ENCODE results near the gene MILR1.
"Not testable (repeated sequence)": the region's sequence is repeated elsewhere in the genome, so short reads cannot be mapped to it uniquely, and the experiment has no call there.

Gene MILR1, protein sequence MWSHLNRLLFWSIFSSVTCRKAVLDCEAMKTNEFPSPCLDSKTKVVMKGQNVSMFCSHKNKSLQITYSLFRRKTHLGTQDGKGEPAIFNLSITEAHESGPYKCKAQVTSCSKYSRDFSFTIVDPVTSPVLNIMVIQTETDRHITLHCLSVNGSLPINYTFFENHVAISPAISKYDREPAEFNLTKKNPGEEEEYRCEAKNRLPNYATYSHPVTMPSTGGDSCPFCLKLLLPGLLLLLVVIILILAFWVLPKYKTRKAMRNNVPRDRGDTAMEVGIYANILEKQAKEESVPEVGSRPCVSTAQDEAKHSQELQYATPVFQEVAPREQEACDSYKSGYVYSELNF

GRCh38 chr17:64448665-64449512 lies at the start of gene MILR1:
MILR1 (plus strand) TSS chr17:64449115; CDS start chr17:64449169, 54 bp downstream.
- no peak for DNase-seq

DNA sequence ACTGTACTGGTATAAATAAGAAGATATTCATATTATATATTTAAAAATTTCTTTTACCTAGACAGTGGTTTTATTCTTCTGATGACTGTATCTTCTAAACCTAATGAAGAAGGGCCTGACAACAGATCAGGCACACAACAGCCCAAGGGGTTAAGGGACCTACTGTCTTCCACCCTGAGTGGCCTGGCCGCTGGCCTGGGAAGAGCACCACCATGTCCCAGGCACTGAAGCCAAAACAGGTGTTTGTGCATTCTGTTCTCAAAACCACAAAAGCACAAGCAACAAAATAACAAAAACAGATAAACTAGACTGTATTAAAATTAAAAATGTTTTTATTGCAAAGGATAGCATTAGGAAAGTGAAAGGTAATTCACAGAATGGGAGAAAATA lies 49.2 kb upstream of the MILR1 start:
- DNase-seq: no peak

DNA sequence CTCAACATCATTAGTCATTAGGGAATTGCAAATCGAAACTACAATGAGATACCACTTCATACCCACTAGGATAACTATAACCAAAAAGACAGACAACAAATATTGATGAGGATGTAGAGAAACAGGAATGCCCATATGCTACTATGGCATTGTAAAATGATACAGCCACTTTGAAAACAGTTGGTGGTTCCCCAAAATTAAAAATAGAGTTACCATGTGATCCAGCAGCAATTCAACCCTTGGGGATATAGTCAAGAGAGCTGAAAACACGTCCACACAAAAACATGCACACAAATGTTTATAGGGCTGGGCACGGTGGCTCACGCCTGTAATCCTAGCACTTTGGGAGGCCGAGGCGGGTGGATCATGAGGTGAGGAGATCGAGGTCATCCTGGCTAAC lies 48.3 kb upstream of the MILR1 start:
- DNase-seq: no peak

DNA sequence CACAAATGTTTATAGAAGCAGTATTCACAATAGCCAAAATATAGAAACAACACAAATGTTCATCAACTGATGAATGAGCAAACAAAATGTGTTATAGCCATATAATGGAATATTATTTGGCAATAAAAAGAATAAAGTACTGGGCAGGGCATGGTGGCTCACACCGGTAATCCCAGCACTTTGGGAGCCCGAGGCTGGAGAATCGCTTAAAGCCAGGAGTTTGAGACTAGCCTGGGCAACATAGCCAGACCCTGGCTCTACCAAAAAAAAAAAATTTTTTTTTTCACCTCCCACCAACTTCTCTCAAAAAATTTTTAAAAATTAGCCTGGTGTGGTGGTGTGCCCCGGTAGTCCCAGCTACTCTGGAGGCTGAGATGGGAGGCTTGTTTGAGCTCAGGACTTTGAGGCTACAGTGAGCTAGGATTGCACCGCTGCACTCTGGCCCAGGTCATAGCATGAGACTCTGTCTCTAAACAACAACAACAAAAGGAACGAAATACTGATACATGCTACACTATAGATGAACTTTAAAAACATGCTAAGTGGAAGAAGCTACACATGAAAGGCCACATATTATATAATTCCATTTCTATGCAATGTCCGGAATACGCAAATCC lies 47.6 kb upstream of the MILR1 start:
- DNase-seq: no peak

GRCh38 chr17:64401941-64402340 lies 47.0 kb upstream of the MILR1 start:
- DNase-seq: no peak

GRCh38 chr17:64402469-64402868 lies 46.4 kb upstream of the MILR1 start:
- DNase-seq: no peak

GRCh38 chr17:64403881-64404460 lies 44.9 kb upstream of the MILR1 start:
- DNase-seq: no peak

GRCh38 chr17:64406321-64407200 lies 42.4 kb upstream of the MILR1 start:
- DNase-seq: no peak

GRCh38 chr17:64410750-64411490 lies 38.0 kb upstream of the MILR1 start:
- no peak for DNase-seq

GRCh38 chr17:64411999-64412771 lies 36.7 kb upstream of the MILR1 start:
- no peak for DNase-seq

DNA sequence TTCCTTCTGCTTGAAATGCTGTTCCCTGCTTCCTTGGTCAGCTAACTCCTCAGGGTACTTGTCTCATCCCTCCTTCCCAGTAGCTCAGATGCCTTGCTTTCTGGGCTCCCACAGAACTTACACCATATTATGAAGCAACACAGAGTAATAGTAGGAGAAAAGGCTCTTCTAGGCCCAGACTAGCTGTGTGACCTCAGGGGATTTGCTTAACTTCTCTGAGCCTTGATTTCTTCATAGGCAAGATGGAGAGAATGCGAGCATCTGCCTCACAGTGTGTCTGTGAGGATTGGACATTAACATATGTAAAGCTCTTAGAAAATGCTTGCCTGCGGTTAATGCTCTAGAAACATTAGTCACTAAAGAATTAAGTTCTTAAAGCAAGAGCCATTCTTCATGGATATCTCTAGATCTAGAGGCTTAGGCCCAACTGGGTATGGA lies 36.0 kb upstream of the MILR1 start:
- DNase-seq: no peak

DNA sequence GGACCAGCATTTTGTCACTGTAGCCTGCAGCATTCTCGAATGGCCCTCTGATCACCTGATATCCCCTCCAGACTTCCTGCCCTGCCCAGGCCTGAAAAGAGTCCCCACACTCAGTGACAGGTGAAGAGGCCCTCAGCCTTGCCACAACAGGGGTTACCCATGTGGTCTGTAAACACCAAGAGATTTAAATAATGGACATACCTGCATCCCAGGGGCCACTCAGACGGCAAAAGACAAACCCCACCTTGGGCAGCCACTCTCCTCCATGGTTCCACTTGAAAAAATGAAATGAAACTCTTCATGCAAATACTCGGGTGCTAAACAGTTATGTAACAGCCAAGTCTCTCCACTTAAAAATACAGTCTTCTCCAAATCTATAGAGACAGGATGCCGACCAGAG lies 35.4 kb upstream of the MILR1 start:
- no peak for DNase-seq

- DNase-seq: no peak
Measured at GRCh38 chr17:64418506-64419339, 30.2 kb upstream of the MILR1 start.

DNA sequence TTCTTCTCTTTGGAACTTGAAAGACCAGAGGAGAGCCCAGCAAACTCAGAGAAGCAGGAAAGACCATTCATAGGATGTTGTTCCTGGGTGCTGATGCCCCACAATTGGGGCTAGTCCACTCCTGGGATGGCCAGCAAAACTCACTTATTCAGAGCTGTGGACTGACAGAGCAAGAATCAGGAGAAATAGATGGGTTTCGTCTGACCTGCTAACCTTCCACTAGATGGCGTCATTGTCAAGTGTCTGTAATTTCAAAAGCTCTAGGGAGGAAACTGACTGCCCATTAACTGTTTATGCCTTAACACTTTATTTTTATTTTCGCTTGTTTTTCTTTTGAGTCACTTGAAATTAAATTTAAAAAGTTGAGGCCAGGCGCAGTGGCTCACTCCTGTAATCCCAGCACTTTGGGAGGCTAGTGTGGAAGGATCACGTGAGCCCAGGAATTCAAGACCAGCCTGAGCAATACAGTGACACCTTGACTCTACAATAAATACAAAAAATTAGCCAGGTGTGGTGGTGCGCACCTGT lies 28.7 kb upstream of the MILR1 start:
- DNase-seq: peak in 1 of 2 donors; percentile 13

DNA sequence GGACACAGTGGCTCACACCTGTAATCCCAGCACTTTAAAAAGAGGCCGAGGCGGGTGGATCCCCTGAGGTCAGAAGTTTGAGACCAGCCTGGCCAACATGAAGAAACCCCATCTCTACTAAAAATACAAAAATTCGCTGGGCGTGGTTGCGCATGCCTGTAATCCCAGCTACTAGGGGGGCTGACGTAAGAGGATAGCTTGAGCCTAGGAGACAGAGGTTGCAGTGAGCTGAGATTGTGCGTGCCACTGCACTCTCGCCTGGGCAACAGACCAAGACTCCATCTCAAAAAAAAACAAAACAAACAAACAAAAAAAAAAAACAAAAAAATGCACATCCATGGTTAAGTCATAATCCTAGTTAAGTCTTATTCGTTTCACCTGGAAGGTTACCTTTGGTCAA lies 26.8 kb upstream of the MILR1 start:
- not testable (repeated sequence) for DNase-seq

DNA sequence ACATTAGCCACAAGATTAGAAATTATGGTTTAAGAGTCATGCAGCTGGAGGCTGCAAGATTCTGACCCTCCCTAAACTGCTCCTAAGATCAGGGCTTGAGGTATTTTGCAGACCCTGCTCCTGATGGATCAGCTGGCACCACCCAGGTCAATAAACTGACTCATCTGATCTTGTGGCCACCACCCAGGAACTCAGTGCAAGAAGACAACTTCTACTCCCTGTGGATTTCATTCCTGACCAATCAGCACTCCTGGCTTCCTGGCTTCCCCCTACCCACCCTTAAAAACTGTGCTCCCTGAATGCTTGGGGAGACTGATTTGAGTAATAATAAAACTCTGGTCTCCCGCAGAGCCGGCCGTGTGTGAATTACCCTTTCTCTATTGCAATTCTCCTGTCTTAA lies 25.0 kb upstream of the MILR1 start:
- no peak for DNase-seq

DNA sequence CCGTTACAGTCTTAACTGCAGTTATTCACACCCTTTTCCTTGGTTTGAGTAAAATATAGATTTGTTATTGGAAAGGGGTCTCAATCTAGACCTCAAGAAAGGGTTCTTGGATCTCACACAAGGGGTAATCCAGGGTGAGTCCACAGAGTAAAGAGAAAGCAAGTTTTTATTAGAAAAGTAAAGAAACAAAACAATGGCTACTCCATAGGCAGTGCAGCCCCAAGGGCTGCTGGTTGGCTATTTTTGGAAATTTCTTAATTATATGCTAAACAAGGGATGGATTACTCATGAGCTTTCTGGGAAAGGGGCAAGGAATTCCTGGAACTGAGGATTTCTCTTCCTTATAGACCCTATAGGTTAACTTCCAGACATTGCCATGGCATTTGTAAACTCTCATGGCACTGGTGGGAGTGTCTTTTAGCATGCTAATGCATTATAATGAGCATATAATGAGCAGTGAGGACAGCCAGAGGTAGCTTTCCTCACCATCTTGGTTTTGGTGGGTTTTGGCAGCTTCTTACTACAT lies 24.5 kb upstream of the MILR1 start:
- DNase-seq: no peak

DNA sequence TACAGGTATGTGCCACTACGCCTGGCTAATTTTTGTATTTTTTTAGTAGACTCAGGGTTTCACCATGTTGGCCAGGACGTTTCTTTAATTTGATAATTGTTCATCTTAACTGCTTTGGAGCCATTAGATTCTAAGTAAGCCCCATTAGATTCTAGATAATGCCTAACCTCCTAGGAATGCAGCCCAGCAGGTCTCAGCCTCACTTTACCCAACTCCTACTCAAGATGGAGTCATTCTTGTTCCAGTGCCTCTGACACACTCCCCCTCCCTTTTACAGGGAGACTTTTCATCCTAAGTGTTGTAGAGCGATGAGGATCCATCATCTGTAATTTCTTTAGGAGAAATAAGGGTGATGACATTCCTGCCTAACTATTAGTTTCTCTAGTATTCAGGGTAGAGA lies 23.7 kb upstream of the MILR1 start:
- DNase-seq: no peak

DNA sequence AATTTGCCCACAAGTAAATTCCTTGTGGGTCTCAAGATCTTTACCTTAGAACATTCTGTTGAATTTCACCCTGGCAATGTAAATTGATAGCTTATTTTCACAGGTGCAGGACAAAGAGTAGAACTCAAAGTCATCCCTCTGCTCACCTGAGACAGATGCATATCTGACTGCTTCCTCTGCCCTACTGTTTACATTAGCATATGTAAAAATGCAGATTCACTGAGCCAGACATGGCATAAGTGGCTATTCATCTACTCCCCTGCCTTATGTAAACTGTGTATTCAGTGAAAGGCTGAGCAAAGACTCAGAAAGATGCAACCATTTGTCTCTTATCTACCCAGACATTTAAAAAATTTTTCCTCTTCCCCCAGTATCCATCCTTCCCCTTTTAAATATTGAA lies 22.3 kb upstream of the MILR1 start:
- DNase-seq: no peak

All from stimulated activated CD4-positive, alpha-beta T cell treated with anti-CD3 and anti-CD28 coated beads, Interleukin-2, amount 100 ng/mL, for 48 hours (primary cell).